Keratinocyte (primary cell): ENCODE measurements around the gene TCERG1L. TPM values are rescaled to one million over a fixed set of nuclear protein-coding genes. Genes with fewer than 3 reads are reported as not detected.

Source experiments
- DNase-seq: peaks from one replicate; pipeline ENCODE4 v3.0.0-alpha.2; 2011; ENCODE audit warnings: low read depth, missing footprints, low spot score
- FAIRE-seq: peaks from 2 replicates; lab custom pipeline; 2011; peaks lifted over from hg19 to GRCh38; lab: Jason Lieb, UNC
- H2AFZ ChIP-seq: 2 replicates; pipeline ENCODE4 v1.6.0; 2012; ENCODE audit warnings: low read length, control low read depth, inconsistent platforms; ENCODE audit not compliant: control insufficient read depth
- H3K27ac ChIP-seq: 2 replicates; pipeline ENCODE4 v1.5.1; 2011; ENCODE audit warnings: low read length; ENCODE audit not compliant: control insufficient read depth, insufficient read depth
- H3K27me3 ChIP-seq: 3 replicates; pipeline ENCODE4 v1.6.0; 2011; ENCODE audit warnings: low read length; ENCODE audit not compliant: control insufficient read depth, insufficient read depth; ENCODE audit errors: extremely low read depth
- H3K36me3 ChIP-seq, 2 experiments: 2 replicates in 1 of 2; 3 replicates in 1 of 2; pipeline ENCODE4 v1.5.1; 2011; ENCODE audit warnings: low read length in 2 of 2, mild to moderate bottlenecking in 1 of 2; ENCODE audit not compliant: control insufficient read depth in 2 of 2, insufficient read depth in 2 of 2; ENCODE audit errors: extremely low read depth in 1 of 2
- H3K4me1 ChIP-seq: 3 replicates; pipeline ENCODE4 v1.5.1; 2011; ENCODE audit warnings: low read length; ENCODE audit not compliant: control insufficient read depth, insufficient read depth; ENCODE audit errors: extremely low read depth
- H3K4me2 ChIP-seq: 3 replicates; pipeline ENCODE4 v1.6.0; 2011; ENCODE audit warnings: low read depth, low read length; ENCODE audit not compliant: control insufficient read depth, insufficient read depth; ENCODE audit errors: extremely low read depth
- H3K4me3 ChIP-seq, 3 experiments: fragments of 200-600 bp in 1 of 3; sonication (generic) in 1 of 3; 2 replicates in 2 of 3; 3 replicates in 1 of 3; pipeline ENCODE4 v1.5.1; 2011 to 2016; ENCODE audit warnings: low read length in 3 of 3, mild to moderate bottlenecking in 3 of 3, control low read depth in 2 of 3, inconsistent platforms in 1 of 3, low read depth in 1 of 3, mixed read lengths in 1 of 3, mixed run types in 1 of 3, moderate library complexity in 1 of 3; ENCODE audit not compliant: control insufficient read depth in 2 of 3, insufficient read depth in 2 of 3; ENCODE audit errors: extremely low read depth in 1 of 3
- H3K79me2 ChIP-seq: 2 replicates; pipeline ENCODE4 v1.6.0; 2012; ENCODE audit warnings: low read length; ENCODE audit not compliant: control insufficient read depth, insufficient read depth
- H3K9ac ChIP-seq: 3 replicates; pipeline ENCODE4 v1.6.0; 2011; ENCODE audit warnings: low read length; ENCODE audit not compliant: control insufficient read depth, insufficient read depth; ENCODE audit errors: extremely low read depth
- H3K9me1 ChIP-seq: 3 replicates; pipeline ENCODE4 v1.6.0; 2011; ENCODE audit warnings: low read length; ENCODE audit not compliant: control insufficient read depth, insufficient read depth; ENCODE audit errors: extremely low read depth
- H3K9me3 ChIP-seq: 2 replicates; pipeline ENCODE4 v1.5.1; 2012; ENCODE audit warnings: low read depth, low read length; ENCODE audit not compliant: control insufficient read depth
- H4K20me1 ChIP-seq: 3 replicates; pipeline ENCODE4 v1.6.0; 2011; ENCODE audit warnings: low read length; ENCODE audit not compliant: control insufficient read depth, insufficient read depth; ENCODE audit errors: extremely low read depth
- EZH2 ChIP-seq: IDR thresholded peaks from one replicate; pipeline ENCODE4 v1.6.1; 2012; ENCODE audit warnings: inconsistent platforms, mild to moderate bottlenecking, low read length, moderate library complexity
- dilution Hi-C: fragments of 300-500 bp; cut with MboI; formaldehyde crosslinking; loops from one replicate; pipeline ENCODE4 v1.7.0; 2020; ENCODE audit warnings: low sequenced_read_pairs; ENCODE audit not compliant: extremely low pct_ligation_motif_present
- polyA plus RNA-seq, 5 experiments: library from polyadenylated mRNA; depleted of rRNA in 3 of 5; stranded (reverse) in 3 of 5; stranded (forward) in 1 of 5; unstranded in 1 of 5; fragments of >200 nt; gene quantifications; 1 replicate in 1 of 5; 2 replicates in 3 of 5; 3 replicates in 1 of 5; pipeline versions ENCODE4 v1.2.1 to v1.2.3, GENCODE V29; 2011 to 2012; ENCODE audit warnings: missing spikeins in 2 of 5, low read depth in 1 of 5, low replicate concordance in 1 of 5
- TF ChIP-seq, protein P1 (sequence below), 3 experiments: IDR thresholded peaks in 1 of 3; conservative IDR thresholded peaks in 1 of 3; optimal IDR thresholded peaks in 1 of 3; 2 replicates in 2 of 3; 3 replicates in 1 of 3; pipeline versions ENCODE3 to v1.5.1; 2011; ENCODE audit warnings: low read length in 3 of 3, mild to moderate bottlenecking in 3 of 3, moderate library complexity in 2 of 3, control low read depth in 1 of 3, inconsistent platforms in 1 of 3; ENCODE audit not compliant: insufficient read depth in 2 of 3; ENCODE audit errors: extremely low read depth in 1 of 3

The TCERG1L gene
- polyA plus RNA-seq, 1 donor (not counting 4 experiments of a cell fraction or from before 2014, with no cell fraction given), result not detected

DNA sequence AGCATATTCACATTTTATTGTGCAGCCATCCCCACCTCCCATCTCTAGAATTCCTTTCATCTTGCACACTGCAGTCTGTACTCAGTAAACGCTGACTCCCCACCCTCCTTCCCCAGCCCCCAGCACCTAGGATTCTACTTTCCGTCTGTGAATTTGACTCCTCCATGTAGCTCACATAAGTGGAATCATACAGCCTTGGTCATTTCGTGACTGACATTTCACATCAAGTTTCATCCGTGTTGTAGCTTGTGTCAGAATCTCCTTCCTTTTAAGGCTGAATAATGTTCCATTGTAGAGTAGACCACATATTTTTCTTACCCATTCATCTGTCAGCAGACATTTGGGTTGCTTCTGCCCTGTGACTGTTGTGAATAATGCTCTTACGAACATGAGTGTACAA, 26.2 kb upstream of the TCERG1L start:
- Histone ChIP-seq H3K27ac (no peak overlapping the region), H3K79me2 (no peaks in the 10 kb centered on the region), H3K9me1 (no peaks in the 10 kb centered on the region), H3K4me2 (no peak overlapping the region), H2AFZ (no peak overlapping the region), H3K27me3 (no peaks in the 10 kb centered on the region), H3K4me1 (no peaks in the 10 kb centered on the region), H3K9me3 (peaks cover 4% of the 10 kb centered on the region), H3K4me3 (no peak overlapping the region), H3K9ac (no peak overlapping the region), H3K36me3 (no peaks in the 10 kb centered on the region), H4K20me1 (no peaks in the 10 kb centered on the region)
- dilution Hi-C loops, result no loop called here
- TF ChIP-seq EZH2, result no peak
- TF ChIP-seq, protein P1, sequence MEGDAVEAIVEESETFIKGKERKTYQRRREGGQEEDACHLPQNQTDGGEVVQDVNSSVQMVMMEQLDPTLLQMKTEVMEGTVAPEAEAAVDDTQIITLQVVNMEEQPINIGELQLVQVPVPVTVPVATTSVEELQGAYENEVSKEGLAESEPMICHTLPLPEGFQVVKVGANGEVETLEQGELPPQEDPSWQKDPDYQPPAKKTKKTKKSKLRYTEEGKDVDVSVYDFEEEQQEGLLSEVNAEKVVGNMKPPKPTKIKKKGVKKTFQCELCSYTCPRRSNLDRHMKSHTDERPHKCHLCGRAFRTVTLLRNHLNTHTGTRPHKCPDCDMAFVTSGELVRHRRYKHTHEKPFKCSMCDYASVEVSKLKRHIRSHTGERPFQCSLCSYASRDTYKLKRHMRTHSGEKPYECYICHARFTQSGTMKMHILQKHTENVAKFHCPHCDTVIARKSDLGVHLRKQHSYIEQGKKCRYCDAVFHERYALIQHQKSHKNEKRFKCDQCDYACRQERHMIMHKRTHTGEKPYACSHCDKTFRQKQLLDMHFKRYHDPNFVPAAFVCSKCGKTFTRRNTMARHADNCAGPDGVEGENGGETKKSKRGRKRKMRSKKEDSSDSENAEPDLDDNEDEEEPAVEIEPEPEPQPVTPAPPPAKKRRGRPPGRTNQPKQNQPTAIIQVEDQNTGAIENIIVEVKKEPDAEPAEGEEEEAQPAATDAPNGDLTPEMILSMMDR (optimal IDR thresholded peaks at IDR 0.05 in 1 of 3, IDR thresholded peaks at IDR 0.05 in 1 of 3, conservative IDR thresholded peaks at IDR 0.05 in 1 of 3; ENCODE audit: extremely low read depth in 1 of 3, insufficient read depth in 2 of 3, low read length in 3 of 3), result no peak
- FAIRE-seq (no peak), DNase-seq (no peak)

DNA sequence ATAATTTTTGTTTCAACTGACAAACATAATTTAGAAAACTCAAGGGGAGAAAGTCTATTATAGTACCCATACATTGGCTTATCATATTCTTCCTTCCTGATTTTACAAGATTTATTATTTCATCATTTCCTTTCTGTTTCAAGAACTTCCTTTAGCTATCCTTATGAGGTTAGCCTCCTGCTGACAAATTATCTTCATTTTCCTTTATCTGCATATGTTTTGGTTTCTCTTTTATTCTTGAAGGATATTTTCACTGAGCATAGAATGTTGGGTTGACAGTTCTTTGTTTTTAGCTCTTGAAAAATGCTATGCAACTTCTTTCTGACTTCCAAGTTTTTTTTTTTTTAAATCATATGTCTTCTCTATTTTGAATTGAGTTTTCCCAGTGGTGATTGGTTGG, 21.3 kb upstream of the TCERG1L start:
- no peak overlapping the region for H3K27ac ChIP-seq
- no peaks in the 10 kb centered on the region for H4K20me1 ChIP-seq
- no peaks in the 10 kb centered on the region for H3K9me1 ChIP-seq
- H3K4me1 ChIP-seq, result no peaks in the 10 kb centered on the region
- H3K4me3 ChIP-seq, result no peak overlapping the region
- no peak for FAIRE-seq
- TF ChIP-seq, protein P1 (optimal IDR thresholded peaks at IDR 0.05 in 1 of 3, IDR thresholded peaks at IDR 0.05 in 1 of 3, conservative IDR thresholded peaks at IDR 0.05 in 1 of 3; ENCODE audit: extremely low read depth in 1 of 3, insufficient read depth in 2 of 3, low read length in 3 of 3), result no peak
- no peak for TF ChIP-seq EZH2
- no peaks in the 10 kb centered on the region for H3K9me3 ChIP-seq
- H3K9ac ChIP-seq, result no peak overlapping the region
- H3K79me2 ChIP-seq, result no peaks in the 10 kb centered on the region
- no peak for DNase-seq
- no peak overlapping the region for H3K4me2 ChIP-seq
- dilution Hi-C loops, result no loop called here
- no peaks in the 10 kb centered on the region for H3K27me3 ChIP-seq
- H2AFZ ChIP-seq, result no peak overlapping the region
- H3K36me3 ChIP-seq, result no peaks in the 10 kb centered on the region
